HT1080 (cell line): ENCODE measurements around the gene SLC31A1. TPM values are rescaled to one million over a fixed set of nuclear protein-coding genes. Genes with fewer than 3 reads are reported as not detected.

Experiments used
- DNase-seq: peaks from one replicate; pipeline ENCODE4 v3.0.0-alpha.2; 2015; ENCODE audit warnings: low read depth
- total RNA-seq: library from RNA; depleted of rRNA; stranded (reverse); fragments of >200 nt; shearing (Covaris generic); gene quantifications from 2 replicates; pipeline ENCODE4 v1.2.3, GENCODE V29; 2014; rRNA removed

SLC31A1 gene
- total RNA-seq, 1 experiment from 2014 or later = 14.0 TPM

- DNase-seq = no peak
Measured at GRCh38 chr9:113302792-113303418, 81.6 kb downstream of the SLC31A1 start, which contains the start of gene RNF183. RNF183 (minus strand) TSS chr9:113303376; CDS start chr9:113298184, 5,192 bp downstream.

GRCh38 chr9:113306566-113306965 is 85.2 kb downstream of the SLC31A1 start:
- DNase-seq = no peak

- no peak for DNase-seq
Measured at GRCh38 chr9:113307396-113307975, 86.1 kb downstream of the SLC31A1 start.

DNA sequence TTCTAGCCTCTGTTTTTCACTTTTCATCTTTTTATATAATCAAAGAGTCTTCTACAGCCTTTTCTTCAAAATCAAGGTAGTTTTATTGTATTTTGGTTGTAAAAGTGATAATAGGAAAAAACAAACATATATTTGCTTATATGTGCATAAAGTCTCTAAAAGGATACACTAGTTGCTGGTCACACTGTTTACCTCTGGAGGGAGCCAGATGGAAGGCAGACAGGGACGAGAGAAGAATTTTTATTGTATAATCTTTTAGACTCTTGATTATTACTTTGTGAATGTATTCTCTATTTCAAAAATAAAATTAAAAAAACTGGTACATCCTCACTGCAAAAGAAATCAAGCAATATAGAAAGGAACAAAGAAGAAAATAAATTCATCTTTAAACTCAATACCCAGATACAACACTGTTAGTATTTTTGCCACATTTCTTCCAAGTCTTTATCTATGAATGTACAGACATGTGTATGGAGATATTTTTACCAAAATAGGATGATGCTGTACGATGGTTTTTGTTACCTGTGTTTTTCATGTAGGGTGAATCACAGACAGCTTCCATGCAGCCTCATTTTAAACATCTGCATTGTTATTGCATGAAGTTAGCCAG is 88.0 kb downstream of the SLC31A1 start:
- peak; percentile 10 for DNase-seq

- no peak for DNase-seq
Measured at GRCh38 chr9:113310538-113310937, 89.2 kb downstream of the SLC31A1 start.

DNA sequence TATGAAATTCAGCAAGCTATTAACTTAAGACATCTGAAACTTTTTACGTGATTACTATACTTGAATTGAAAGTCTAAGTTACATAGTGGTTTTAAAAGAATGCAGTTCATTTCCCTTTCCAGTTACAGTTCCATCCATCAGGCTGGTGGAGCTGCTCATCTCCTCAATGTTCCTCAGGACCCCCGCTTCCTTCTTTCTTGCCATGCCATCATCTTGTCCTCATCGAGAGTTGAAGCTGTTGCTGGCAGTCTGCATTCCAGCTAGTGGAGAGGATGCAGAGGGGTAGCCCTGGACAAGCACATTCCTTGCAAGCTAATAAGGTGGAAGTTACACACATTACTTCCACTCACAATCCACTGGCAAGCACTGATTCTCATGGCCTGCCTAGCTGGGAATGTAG is 90.6 kb downstream of the SLC31A1 start:
- no peak for DNase-seq

GRCh38 chr9:113313261-113313660 is 91.9 kb downstream of the SLC31A1 start:
- no peak for DNase-seq

Other genes with a start within 250 kb of the SLC31A1 start
- 4.7 and 5.7 TPM in 2 replicates for gene ZNF883, start 209.4 kb upstream of the SLC31A1 start, total RNA-seq
- 0.94 and 1.2 TPM in 2 replicates for gene ZFP37, start 164.8 kb upstream of the SLC31A1 start, total RNA-seq
- gene SLC31A2, start 70.5 kb upstream of the SLC31A1 start, total RNA-seq = 8.3 and 9.4 TPM in 2 replicates
- gene FKBP15, start 267 bp upstream of the SLC31A1 start, total RNA-seq = 21.8 and 22.0 TPM in 2 replicates
- gene CDC26, start 54.0 kb downstream of the SLC31A1 start, total RNA-seq = 54.7 and 57.7 TPM in 2 replicates
- gene PRPF4, start 54.1 kb downstream of the SLC31A1 start, total RNA-seq = 98.4 and 101 TPM in 2 replicates
- gene RNF183, start 81.8 kb downstream of the SLC31A1 start, total RNA-seq = not detected in 2 replicates
- gene WDR31, start 118.7 kb downstream of the SLC31A1 start, total RNA-seq = 0.43 TPM in 1 of 2 replicates, not detected in the other
- not detected in 2 replicates for gene BSPRY, start 128.0 kb downstream of the SLC31A1 start, total RNA-seq
- 8.9 and 9.1 TPM in 2 replicates for gene HDHD3, start 155.4 kb downstream of the SLC31A1 start, total RNA-seq
- gene ALAD, start 179.7 kb downstream of the SLC31A1 start, total RNA-seq = 11.9 and 20.3 TPM in 2 replicates
- gene POLE3, start 189.1 kb downstream of the SLC31A1 start, total RNA-seq = 107 and 114 TPM in 2 replicates
- gene C9orf43, start 189.2 kb downstream of the SLC31A1 start, total RNA-seq = 0.20 and 0.37 TPM in 2 replicates
- gene RGS3, start 242.2 kb downstream of the SLC31A1 start, total RNA-seq = 51.4 and 52.0 TPM in 2 replicates